ENCODE data around the gene FHL3.

Gene FHL3

GRCh38 chr1:38013227-38013622 is 7.9 kb upstream of the FHL3 start:
- no peak for TF ChIP-seq CTCF (IDR thresholded peaks at IDR 0.05; ENCODE audit: low read depth, low read length)
- no peak for DNase-seq (ENCODE audit: low read depth, low spot score)
- in situ Hi-C loops (cut with HindIII; ENCODE audit: low sequenced_read_pairs): no loop called here
- peak overlapping the region; percentile 90 for H3K4me3 ChIP-seq (ENCODE audit: low read depth, low read length)

GRCh38 chr1:38012363-38013226 is 7.3 kb upstream of the FHL3 start, which contains the start of gene UTP11:
Gene UTP11, plus strand, starts transcription at chr1:38012734. Its CDS starts 69 bp downstream, at chr1:38012803.
- peak; percentile 100 for DNase-seq (ENCODE audit: low read depth, low spot score)
- H3K4me3 ChIP-seq (ENCODE audit: low read depth, low read length): peak within 1 kb of the TSS; percentile 90
- in situ Hi-C loops (cut with HindIII; ENCODE audit: low sequenced_read_pairs): no loop called here
- TF ChIP-seq CTCF (IDR thresholded peaks at IDR 0.05; ENCODE audit: low read depth, low read length): no peak

GRCh38 chr1:38009841-38010180 is 4.5 kb upstream of the FHL3 start:
- no peak for DNase-seq (ENCODE audit: low read depth, low spot score)
- no peak overlapping the region for H3K4me3 ChIP-seq (ENCODE audit: low read depth, low read length)
- in situ Hi-C loops (cut with HindIII; ENCODE audit: low sequenced_read_pairs): no loop called here
- TF ChIP-seq CTCF (IDR thresholded peaks at IDR 0.05; ENCODE audit: low read depth, low read length): no peak

- peak; percentile 16 for TF ChIP-seq CTCF (IDR thresholded peaks at IDR 0.05; ENCODE audit: low read depth, low read length)
- H3K4me3 ChIP-seq (ENCODE audit: low read depth, low read length): no peak overlapping the region
- in situ Hi-C loops (cut with HindIII; ENCODE audit: low sequenced_read_pairs): no loop called here
- DNase-seq (ENCODE audit: low read depth, low spot score): peak; percentile 89
Measured at GRCh38 chr1:38009088-38009840, 4.0 kb upstream of the FHL3 start.

- no peak overlapping the region for H3K4me3 ChIP-seq (ENCODE audit: low read depth, low read length)
- DNase-seq (ENCODE audit: low read depth, low spot score): no peak
- no peak for TF ChIP-seq CTCF (IDR thresholded peaks at IDR 0.05; ENCODE audit: low read depth, low read length)
- in situ Hi-C loops (cut with HindIII; ENCODE audit: low sequenced_read_pairs): no loop called here
Measured at GRCh38 chr1:38006008-38006828, 904 bp upstream of the FHL3 start.
